GM23338 (cell line): ENCODE measurements around the gene SMG6. TPM values are rescaled to one million over a fixed set of nuclear protein-coding genes. Genes with fewer than 3 reads are reported as not detected.

Source experiments
- ATAC-seq: fragments of 200-7000 bp; cut with Tn5 transposase; 3 replicates; pipeline ENCODE4 v1.9.1; 2020
- DNase-seq: peaks from one replicate; pipeline ENCODE4 v3.0.0-alpha.2; 2015; ENCODE audit warnings: low spot score
- H2AFZ ChIP-seq: fragments of 200-600 bp; sonication (generic); 2 replicates; pipeline ENCODE4 v1.8.0; 2016; ENCODE audit warnings: antibody characterized with exemption, mild to moderate bottlenecking, moderate library complexity
- H3F3A ChIP-seq: fragments of 200-600 bp; sonication (generic); replicated peaks from 2 replicates; pipeline ENCODE4 v1.8.0; 2017; ENCODE audit warnings: antibody characterized with exemption, mixed run types, low read depth
- H3K27ac ChIP-seq: fragments of 200-600 bp; sonication (generic); 2 replicates; pipeline ENCODE4 v1.6.1; 2016; ENCODE audit warnings: low read depth
- H3K27me3 ChIP-seq: fragments of 200-600 bp; sonication (generic); 2 replicates; pipeline ENCODE4 v1.8.0; 2016; ENCODE audit warnings: mild to moderate bottlenecking, mixed run types, moderate library complexity; ENCODE audit not compliant: insufficient read depth
- H3K36me3 ChIP-seq: fragments of 200-600 bp; sonication (generic); 2 replicates; pipeline ENCODE4 v1.8.0; 2016; ENCODE audit warnings: mild to moderate bottlenecking; ENCODE audit not compliant: insufficient read depth
- H3K4me1 ChIP-seq: fragments of 200-600 bp; sonication (generic); 2 replicates; pipeline ENCODE4 v1.8.0; 2016; ENCODE audit warnings: mild to moderate bottlenecking, moderate library complexity; ENCODE audit not compliant: insufficient read depth
- H3K4me2 ChIP-seq: fragments of 200-600 bp; sonication (generic); 2 replicates; pipeline ENCODE4 v1.7.1; 2017; ENCODE audit warnings: mixed run types
- H3K4me3 ChIP-seq: fragments of 200-600 bp; sonication (generic); 2 replicates; pipeline ENCODE4 v1.6.1; 2016; ENCODE audit warnings: mixed run types
- H3K79me2 ChIP-seq: fragments of 200-600 bp; sonication (generic); replicated peaks from 2 replicates; pipeline ENCODE4 v1.8.0; 2017; ENCODE audit warnings: mild to moderate bottlenecking; ENCODE audit not compliant: insufficient read depth
- H3K9me2 ChIP-seq: fragments of 200-600 bp; sonication (generic); 2 replicates; pipeline ENCODE4 v1.8.0; 2017; ENCODE audit not compliant: insufficient read depth
- H4K20me1 ChIP-seq: fragments of 200-600 bp; sonication (generic); replicated peaks from 2 replicates; pipeline ENCODE4 v1.8.0; 2017; ENCODE audit warnings: mild to moderate bottlenecking; ENCODE audit not compliant: insufficient read depth
- H3K27ac Mint-ChIP-seq: 2 replicates; pipeline ENCODE4 v1.8.0; 2020; ENCODE audit warnings: inconsistent platforms, mild to moderate bottlenecking, moderate library complexity, mixed read lengths
- H3K27me3 Mint-ChIP-seq: 3 replicates; pipeline ENCODE4 v1.8.0; 2022; ENCODE audit warnings: low read depth, mild to moderate bottlenecking, moderate library complexity, mixed read lengths, inconsistent platforms; ENCODE audit not compliant: insufficient read depth, poor library complexity
- H3K36me3 Mint-ChIP-seq: 3 replicates; pipeline ENCODE4 v1.8.0; 2021; ENCODE audit warnings: low read depth, mild to moderate bottlenecking, inconsistent platforms, moderate library complexity, mixed read lengths
- H3K4me1 Mint-ChIP-seq: 3 replicates; pipeline ENCODE4 v1.8.0; 2020; ENCODE audit warnings: mild to moderate bottlenecking, inconsistent platforms, mixed read lengths
- H3K4me3 Mint-ChIP-seq: 3 replicates; pipeline ENCODE4 v1.8.0; 2021; ENCODE audit warnings: moderate library complexity, mild to moderate bottlenecking, inconsistent platforms, mixed read lengths
- H3K9me3 Mint-ChIP-seq: 3 replicates; pipeline ENCODE4 v1.8.0; 2020; ENCODE audit warnings: moderate library complexity, mild to moderate bottlenecking, inconsistent platforms, mixed read lengths
- CREB1 ChIP-seq: fragments of 250-450 bp; sonication (Bioruptor Pico); IDR thresholded peaks from 2 replicates; pipeline ENCODE4 v1.5.0; 2020; ENCODE audit warnings: low read depth, mild to moderate bottlenecking, moderate library complexity
- CTCF ChIP-seq, 2 experiments: fragments of 200-600 bp in 1 of 2; sonication (generic) in 1 of 2; conservative IDR thresholded peaks; 2 replicates each; pipeline versions ENCODE4 v1.5.1 to v1.6.1; 2016 to 2017; ENCODE audit warnings: antibody characterized with exemption in 2 of 2, low read depth in 2 of 2, mild to moderate bottlenecking in 2 of 2, moderate library complexity in 1 of 2
- EZH2 ChIP-seq: fragments of 200-600 bp; sonication (generic); IDR thresholded peaks from one replicate; pipeline ENCODE4 v1.8.0; 2017; ENCODE audit warnings: antibody characterized with exemption, mild to moderate bottlenecking, low read depth; ENCODE audit not compliant: unreplicated experiment
- EZH2phosphoT487 ChIP-seq: fragments of 200-600 bp; sonication (generic); IDR thresholded peaks from one replicate; pipeline ENCODE4 v1.8.1; 2018; ENCODE audit warnings: antibody characterized with exemption; ENCODE audit not compliant: unreplicated experiment
- JUNB ChIP-seq: IDR thresholded peaks from one replicate; pipeline ENCODE4 v1.6.1; 2016; ENCODE audit warnings: antibody characterized with exemption; ENCODE audit not compliant: unreplicated experiment
- REST ChIP-seq: IDR thresholded peaks from one replicate; pipeline ENCODE4 v1.6.1; 2018; ENCODE audit warnings: antibody characterized with exemption; ENCODE audit not compliant: unreplicated experiment
- ZNF331 ChIP-seq: fragments of 250-450 bp; sonication (Bioruptor Pico); IDR thresholded peaks from 2 replicates; pipeline ENCODE4 v1.5.0; 2020; ENCODE audit warnings: low read depth, mild to moderate bottlenecking, moderate library complexity
- polyA plus RNA-seq: library from polyadenylated mRNA; unstranded; fragments of >200 nt; fragmentation: Nextera tagmentation; extraction: Ambion mirVana; gene quantifications from 2 replicates; pipeline ENCODE4 v1.2.1, GENCODE V29; 2016
- total RNA-seq: library from RNA; depleted of rRNA; stranded (reverse); fragments of >200 nt; shearing (Covaris generic); gene quantifications from 2 replicates; pipeline ENCODE4 v1.2.3, GENCODE V29; 2014
- TF ChIP-seq, protein P1 (sequence below): IDR thresholded peaks from 2 replicates; pipeline ENCODE4 v1.6.1; 2016; ENCODE audit warnings: antibody characterized with exemption

The SMG6 gene
- total and polyA plus RNA-seq, 2 experiments from 2014 or later, result 10.4 to 43.1 TPM

DNA sequence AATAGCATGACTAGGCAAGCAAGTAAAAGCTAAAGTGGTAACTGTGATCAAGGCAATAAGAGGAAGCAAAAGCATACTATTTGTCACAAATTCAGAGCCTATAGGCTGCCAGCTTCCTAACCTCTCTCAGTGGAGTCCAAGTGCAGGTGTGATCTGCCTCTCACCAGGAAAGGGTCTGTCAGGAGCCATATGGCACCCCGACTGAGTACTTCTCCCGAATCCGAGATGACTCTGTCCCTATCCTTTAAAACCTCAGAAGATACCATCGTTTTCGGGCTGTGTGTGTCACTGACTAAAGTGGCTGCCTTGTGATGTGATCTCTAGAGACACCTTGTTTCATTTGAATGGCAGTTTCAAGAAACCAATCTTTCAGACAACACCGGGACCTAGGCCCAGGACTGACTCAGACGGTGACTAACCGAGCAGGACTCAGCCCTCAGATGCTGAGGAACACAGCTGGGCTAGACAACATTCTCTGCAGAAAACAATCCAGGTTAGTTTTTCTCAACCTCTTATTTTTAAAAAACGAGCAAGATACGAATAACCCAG lies 63.6 kb downstream of the SMG6 start (continued):
- no peak for TF ChIP-seq CREB1
- TF ChIP-seq, protein P1, sequence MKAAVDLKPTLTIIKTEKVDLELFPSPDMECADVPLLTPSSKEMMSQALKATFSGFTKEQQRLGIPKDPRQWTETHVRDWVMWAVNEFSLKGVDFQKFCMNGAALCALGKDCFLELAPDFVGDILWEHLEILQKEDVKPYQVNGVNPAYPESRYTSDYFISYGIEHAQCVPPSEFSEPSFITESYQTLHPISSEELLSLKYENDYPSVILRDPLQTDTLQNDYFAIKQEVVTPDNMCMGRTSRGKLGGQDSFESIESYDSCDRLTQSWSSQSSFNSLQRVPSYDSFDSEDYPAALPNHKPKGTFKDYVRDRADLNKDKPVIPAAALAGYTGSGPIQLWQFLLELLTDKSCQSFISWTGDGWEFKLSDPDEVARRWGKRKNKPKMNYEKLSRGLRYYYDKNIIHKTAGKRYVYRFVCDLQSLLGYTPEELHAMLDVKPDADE, result no peak

DNA sequence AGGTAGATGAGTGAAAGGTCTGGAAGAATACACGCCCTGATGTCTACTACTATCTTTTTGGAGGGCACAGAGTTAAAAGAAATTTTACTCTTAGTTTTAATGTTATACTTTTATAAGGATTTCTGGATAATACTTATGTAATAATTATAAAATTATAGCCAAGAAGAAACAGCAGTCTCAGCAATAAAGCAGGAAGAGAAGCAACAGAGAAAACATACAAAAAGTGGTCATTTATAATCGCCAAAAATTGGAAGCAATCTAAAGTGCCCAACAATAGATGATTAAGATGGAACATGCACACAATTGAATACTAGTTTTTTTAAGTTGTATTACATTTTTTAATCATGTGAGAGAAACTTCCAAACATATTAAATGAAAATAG lies 64.4 kb downstream of the SMG6 start:
- Histone ChIP-seq H3K27ac (no peak overlapping the region), H2AFZ (no peak overlapping the region), H3F3A (peaks cover 3% of the 10 kb centered on the region; the same call in 1 of the 2 replicates), H3K9me2 (no peaks in the 10 kb centered on the region), H3K4me2 (no peak overlapping the region), H3K27me3 (no peaks in the 10 kb centered on the region), H3K4me3 (no peak overlapping the region), H3K4me1 (no peaks in the 10 kb centered on the region; the same call in 1 of the 2 replicates), H3K36me3 (no peaks in the 10 kb centered on the region; the same call in 1 of the 2 replicates), H3K79me2 (no peaks in the 10 kb centered on the region), H4K20me1 (peaks cover 10% of the 10 kb centered on the region)
- H3K36me3 Mint-ChIP-seq, result peaks cover 20% of the 10 kb centered on the region
- ATAC-seq, result no peak
- no peak overlapping the region for H3K27ac Mint-ChIP-seq
- no peak overlapping the region for H3K4me3 Mint-ChIP-seq
- peaks cover 1% of the 10 kb centered on the region for H3K27me3 Mint-ChIP-seq
- DNase-seq, result no peak
- no peak for TF ChIP-seq EZH2
- TF ChIP-seq EZH2phosphoT487, result no peak
- no peak for TF ChIP-seq REST
- TF ChIP-seq, protein P1, result no peak
- TF ChIP-seq JUNB, result no peak
- no peak for TF ChIP-seq ZNF331 (CRISPR knock-in tag)
- TF ChIP-seq CTCF (conservative IDR thresholded peaks at IDR 0.05; ENCODE audit: low read depth in 2 of 2), result no peak
- no peaks in the 10 kb centered on the region for H3K9me3 Mint-ChIP-seq
- H3K4me1 Mint-ChIP-seq, result peaks cover 7% of the 10 kb centered on the region; the same call in 1 of the 3 replicates
